Testis (tissue), 2 donors: Measurements from ENCODE around the gene PRKG1.

ENCODE experiments used
- POLR2A ChIP-seq: fragments of 450-650 bp; IDR thresholded peaks from one replicate; pipeline ENCODE4 v1.6.1; 2017; ENCODE audit warnings: antibody characterized with exemption, mild to moderate bottlenecking, moderate library complexity
- TF ChIP-seq, protein P1 (sequence below), 3 experiments: fragments of 450-650 bp in 2 of 3; fragments of 200-600 bp in 1 of 3; sonication (generic) in 1 of 3; IDR thresholded peaks; one replicate each; pipeline ENCODE4 v1.5.1; 2016 to 2019; ENCODE audit warnings: antibody characterized with exemption in 3 of 3, mild to moderate bottlenecking in 2 of 3, moderate library complexity in 1 of 3

DNA sequence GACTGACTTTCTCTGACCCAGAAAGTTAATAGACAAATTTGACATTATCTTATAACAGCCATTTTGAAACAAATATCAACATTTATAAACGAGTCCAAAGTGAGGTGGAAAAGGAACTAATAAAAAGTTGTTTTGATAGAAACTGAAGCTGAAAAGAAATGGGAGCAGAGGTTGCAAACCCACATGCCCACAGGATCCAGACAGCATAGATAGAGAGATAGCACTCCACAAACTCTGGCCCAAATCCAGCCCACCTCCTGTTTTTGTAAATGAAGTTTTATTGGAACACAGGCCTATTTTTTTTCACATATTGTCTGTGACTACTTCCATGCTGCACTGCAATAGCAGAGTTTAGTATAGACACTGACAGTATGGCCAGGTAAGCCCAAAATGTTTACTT, 171.9 kb downstream of the PRKG1 start:
- TF ChIP-seq, protein P1, sequence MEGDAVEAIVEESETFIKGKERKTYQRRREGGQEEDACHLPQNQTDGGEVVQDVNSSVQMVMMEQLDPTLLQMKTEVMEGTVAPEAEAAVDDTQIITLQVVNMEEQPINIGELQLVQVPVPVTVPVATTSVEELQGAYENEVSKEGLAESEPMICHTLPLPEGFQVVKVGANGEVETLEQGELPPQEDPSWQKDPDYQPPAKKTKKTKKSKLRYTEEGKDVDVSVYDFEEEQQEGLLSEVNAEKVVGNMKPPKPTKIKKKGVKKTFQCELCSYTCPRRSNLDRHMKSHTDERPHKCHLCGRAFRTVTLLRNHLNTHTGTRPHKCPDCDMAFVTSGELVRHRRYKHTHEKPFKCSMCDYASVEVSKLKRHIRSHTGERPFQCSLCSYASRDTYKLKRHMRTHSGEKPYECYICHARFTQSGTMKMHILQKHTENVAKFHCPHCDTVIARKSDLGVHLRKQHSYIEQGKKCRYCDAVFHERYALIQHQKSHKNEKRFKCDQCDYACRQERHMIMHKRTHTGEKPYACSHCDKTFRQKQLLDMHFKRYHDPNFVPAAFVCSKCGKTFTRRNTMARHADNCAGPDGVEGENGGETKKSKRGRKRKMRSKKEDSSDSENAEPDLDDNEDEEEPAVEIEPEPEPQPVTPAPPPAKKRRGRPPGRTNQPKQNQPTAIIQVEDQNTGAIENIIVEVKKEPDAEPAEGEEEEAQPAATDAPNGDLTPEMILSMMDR (IDR thresholded peaks at IDR 0.05): no peak
- no peak for TF ChIP-seq POLR2A
